Smooth muscle cell (in vitro differentiated cells): ENCODE measurements around the gene BTBD9. TPM values are rescaled to one million over a fixed set of nuclear protein-coding genes. Genes with fewer than 3 reads are reported as not detected.
"Not testable (repeated sequence)": the region's sequence is repeated elsewhere in the genome, so short reads cannot be mapped to it uniquely, and the experiment has no call there.

ENCODE experiments used
- DNase-seq: peaks from one replicate; lab custom pipeline; 2025; ENCODE audit not compliant: unreplicated experiment; lab: John Stamatoyannopoulos, UW
- H2AFZ ChIP-seq: fragments of 200-600 bp; sonication (generic); 2 replicates; pipeline ENCODE4 v1.6.0; 2016; ENCODE audit warnings: antibody characterized with exemption, low read depth, mild to moderate bottlenecking
- H3F3A ChIP-seq: fragments of 200-600 bp; sonication (generic); 2 replicates; pipeline ENCODE4 v1.6.0; 2017; ENCODE audit warnings: antibody characterized with exemption, low read depth
- H3K27ac ChIP-seq: fragments of 200-600 bp; sonication (generic); 2 replicates; pipeline ENCODE4 v1.5.1; 2016; ENCODE audit warnings: low read depth, mild to moderate bottlenecking
- H3K27me3 ChIP-seq: fragments of 200-600 bp; sonication (generic); 2 replicates; pipeline ENCODE4 v1.6.1; 2016; ENCODE audit warnings: low read depth, mild to moderate bottlenecking
- H3K36me3 ChIP-seq: fragments of 200-600 bp; sonication (generic); 2 replicates; pipeline ENCODE4 v1.5.1; 2016; ENCODE audit warnings: low read depth
- H3K4me1 ChIP-seq: fragments of 200-600 bp; sonication (generic); 2 replicates; pipeline ENCODE4 v1.5.1; 2016; ENCODE audit warnings: low read depth
- H3K4me2 ChIP-seq: fragments of 200-600 bp; sonication (generic); 2 replicates; pipeline ENCODE4 v1.6.0; 2016; ENCODE audit warnings: mild to moderate bottlenecking
- H3K4me3 ChIP-seq: fragments of 200-600 bp; sonication (generic); 2 replicates; pipeline ENCODE4 v1.5.1; 2016; ENCODE audit warnings: mild to moderate bottlenecking
- H3K79me2 ChIP-seq: fragments of 200-600 bp; sonication (generic); 2 replicates; pipeline ENCODE4 v1.6.0; 2016; ENCODE audit warnings: low read depth, mild to moderate bottlenecking
- H3K9ac ChIP-seq: fragments of 200-600 bp; sonication (generic); 2 replicates; pipeline ENCODE4 v1.6.0; 2016; ENCODE audit warnings: low read depth
- H3K9me3 ChIP-seq: fragments of 200-600 bp; sonication (generic); replicated peaks from 2 replicates; pipeline ENCODE4 v1.5.1; 2016; ENCODE audit warnings: low read depth
- H4K20me1 ChIP-seq: fragments of 200-600 bp; sonication (generic); 2 replicates; pipeline ENCODE4 v1.6.0; 2016; ENCODE audit warnings: low read depth
- CTCF ChIP-seq: fragments of 200-600 bp; sonication (generic); IDR thresholded peaks from 2 replicates; pipeline ENCODE4 v1.5.1; 2017; ENCODE audit warnings: borderline replicate concordance, mild to moderate bottlenecking, antibody characterized with exemption; ENCODE audit not compliant: insufficient read depth, poor library complexity, severe bottlenecking
- WGBS: methylation state at CpG from one replicate; pipeline ENCODE4 v1.1.7; 2016; ENCODE audit warnings: low lambda C conversion rate; 5-methylcytosine and 5-hydroxymethylcytosine counted together
- polyA plus RNA-seq: library from polyadenylated mRNA; unstranded; fragments of >200 nt; fragmentation: Nextera tagmentation; extraction: Ambion mirVana; gene quantifications from 2 replicates; pipeline ENCODE4 v1.2.1, GENCODE V29; 2016
- total RNA-seq: library from RNA; depleted of rRNA; stranded (reverse); fragments of >200 nt; gene quantifications from 2 replicates; pipeline ENCODE4 v1.2.3, GENCODE V29; 2014

The BTBD9 gene
- total and polyA plus RNA-seq, 2 experiments from 2014 or later: 5.6 to 12.5 TPM

GRCh38 chr6:38134704-38135088 lies 505.0 kb downstream of the BTBD9 start:
- H3K79me2 ChIP-seq: peaks cover 32% of the 10 kb centered on the region
- H3F3A ChIP-seq: peaks cover 17% of the 10 kb centered on the region
- H3K4me2 ChIP-seq: no peak overlapping the region
- peak overlapping the region; percentile 31 for H3K27ac ChIP-seq
- TF ChIP-seq CTCF: no peak
- H3K9ac ChIP-seq: no peak overlapping the region
- no peak for DNase-seq
- no peaks in the 10 kb centered on the region for H3K36me3 ChIP-seq
- H2AFZ ChIP-seq: no peak overlapping the region
- H3K9me3 ChIP-seq: no peaks in the 10 kb centered on the region
- H3K27me3 ChIP-seq: no peaks in the 10 kb centered on the region
- 94% methylated on average over 4 of the region's 4 CpGs for WGBS
- H3K4me1 ChIP-seq: peaks cover 19% of the 10 kb centered on the region
- peaks cover 100% of the 10 kb centered on the region for H4K20me1 ChIP-seq
- no peak overlapping the region for H3K4me3 ChIP-seq

GRCh38 chr6:38133932-38134703 lies 505.6 kb downstream of the BTBD9 start:
- no peaks in the 10 kb centered on the region for H3K27me3 ChIP-seq
- peak overlapping the region; percentile 31 for H3K27ac ChIP-seq
- no peaks in the 10 kb centered on the region for H3K36me3 ChIP-seq
- no peak for DNase-seq
- H3K4me1 ChIP-seq: peaks cover 19% of the 10 kb centered on the region
- no peak overlapping the region for H3K4me3 ChIP-seq
- peaks cover 36% of the 10 kb centered on the region for H3K79me2 ChIP-seq
- no peak overlapping the region for H3K4me2 ChIP-seq
- no peak for TF ChIP-seq CTCF
- H3K9me3 ChIP-seq: no peaks in the 10 kb centered on the region
- no peak overlapping the region for H2AFZ ChIP-seq
- no peak overlapping the region for H3K9ac ChIP-seq
- WGBS: 74% methylated on average over 7 of the region's 7 CpGs
- peaks cover 17% of the 10 kb centered on the region for H3F3A ChIP-seq
- peaks cover 100% of the 10 kb centered on the region for H4K20me1 ChIP-seq

GRCh38 chr6:38131527-38131965 lies 508.2 kb downstream of the BTBD9 start:
- H3K4me2 ChIP-seq: peak overlapping the region; percentile 39
- H3F3A ChIP-seq: peaks cover 17% of the 10 kb centered on the region
- no peak overlapping the region for H3K4me3 ChIP-seq
- H3K9ac ChIP-seq: peak overlapping the region; percentile 25
- peaks cover 59% of the 10 kb centered on the region for H3K79me2 ChIP-seq
- TF ChIP-seq CTCF: no peak
- peak overlapping the region; percentile 88 for H3K27ac ChIP-seq
- H3K36me3 ChIP-seq: no peaks in the 10 kb centered on the region
- H3K27me3 ChIP-seq: no peaks in the 10 kb centered on the region
- H4K20me1 ChIP-seq: peaks cover 98% of the 10 kb centered on the region
- no peaks in the 10 kb centered on the region for H3K9me3 ChIP-seq
- H2AFZ ChIP-seq: no peak overlapping the region
- peaks cover 6% of the 10 kb centered on the region for H3K4me1 ChIP-seq
- DNase-seq: no peak

GRCh38 chr6:38127284-38127683 lies 512.4 kb downstream of the BTBD9 start:
- no peak overlapping the region for H2AFZ ChIP-seq
- DNase-seq: no peak
- H3K9ac ChIP-seq: no peak overlapping the region
- peaks cover 16% of the 10 kb centered on the region for H3F3A ChIP-seq
- no peak overlapping the region for H3K4me3 ChIP-seq
- H3K27ac ChIP-seq: no peak overlapping the region
- H3K4me1 ChIP-seq: peaks cover under 1% of the 10 kb centered on the region
- H3K9me3 ChIP-seq: no peaks in the 10 kb centered on the region
- H3K79me2 ChIP-seq: peaks cover 72% of the 10 kb centered on the region
- H4K20me1 ChIP-seq: peaks cover 89% of the 10 kb centered on the region
- H3K27me3 ChIP-seq: no peaks in the 10 kb centered on the region
- TF ChIP-seq CTCF: no peak
- H3K36me3 ChIP-seq: no peaks in the 10 kb centered on the region
- 97% methylated on average over 4 of the region's 4 CpGs for WGBS
- H3K4me2 ChIP-seq: no peak overlapping the region

GRCh38 chr6:38124224-38124926 lies 515.4 kb downstream of the BTBD9 start:
- Histone ChIP-seq H3K79me2 (peaks cover 70% of the 10 kb centered on the region), H4K20me1 (peaks cover 87% of the 10 kb centered on the region)
- not testable (repeated sequence) for H3K9ac ChIP-seq, H3K4me1 ChIP-seq, H3K4me3 ChIP-seq, H3K27ac ChIP-seq, H3K9me3 ChIP-seq, H3K27me3 ChIP-seq, H3F3A ChIP-seq, H3K4me2 ChIP-seq, H3K36me3 ChIP-seq, H2AFZ ChIP-seq, DNase-seq
- 96% methylated on average over 28 of the region's 40 CpGs for WGBS
